ENCODE results near the gene ANXA11. TPM values are rescaled to one million over a fixed set of nuclear protein-coding genes. Genes with fewer than 3 reads are reported as not detected.
A peak's percentile ranks its signal among the peaks of the same experiment; 100 is the strongest.

The ANXA11 gene
- total and polyA plus RNA-seq, 9 of the 15 experiments (the other 6 are each of a cell fraction or from before 2014, with no cell fraction given), result 43.6 to 212 (median 109) TPM

DNA sequence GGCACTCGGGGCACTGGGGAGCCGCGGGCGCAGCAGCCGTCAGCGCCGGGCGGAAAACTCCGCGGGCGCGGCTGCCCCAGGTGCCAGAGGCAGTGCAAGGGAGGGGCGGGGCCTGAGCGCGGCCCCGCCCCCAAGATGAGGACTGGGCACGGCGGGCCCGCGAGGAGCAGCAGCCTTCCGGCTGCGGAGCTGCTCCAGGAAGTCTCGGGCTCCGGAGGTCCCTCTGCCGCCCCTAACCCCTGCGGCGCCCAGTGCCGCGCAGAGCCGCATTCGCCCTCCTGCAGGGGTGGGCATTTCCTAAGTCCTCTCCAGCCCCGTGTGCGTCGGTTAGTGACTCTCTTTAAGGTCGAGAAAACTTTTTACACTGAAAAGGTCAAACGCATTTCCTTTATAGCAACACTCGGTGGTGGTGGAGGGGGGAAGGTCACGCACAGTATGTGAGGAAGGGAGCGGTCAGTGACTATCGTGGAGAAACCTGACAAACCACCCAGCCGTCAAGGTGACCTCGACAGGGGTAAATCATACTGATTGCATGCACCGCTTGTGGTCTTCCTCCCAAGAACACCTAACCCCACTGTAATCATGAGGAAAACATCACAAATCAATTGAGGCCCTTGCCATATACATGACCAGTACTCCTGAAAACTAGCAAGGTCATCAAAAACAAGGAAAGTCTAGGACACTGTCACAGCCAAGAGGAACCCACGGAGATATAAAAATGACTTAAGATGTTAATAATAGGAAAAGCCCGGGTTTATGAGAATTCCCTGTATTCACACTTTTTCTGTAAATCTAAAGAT is at the start of gene ANXA11 (continued):
- TF ChIP-seq SRSF1 (IDR thresholded peaks at IDR 0.05; ENCODE audit: low read depth, low read length) (no peak), TAL1 (IDR thresholded peaks at IDR 0.05) (no peak), ZNF695 (CRISPR knock-in tag; IDR thresholded peaks at IDR 0.05) (no peak), SIN3A (IDR thresholded peaks at IDR 0.05; ENCODE audit: borderline replicate concordance in 2 of 2, control insufficient read depth in 1 of 2, low read depth in 2 of 2, low read length in 2 of 2) (0 out of 4 replicates have a peak, but pooled peaks have one; percentile 41 to 54), NR3C1 (CRISPR knock-in tag; IDR thresholded peaks at IDR 0.05) (no peak), FOXK1 (CRISPR knock-in tag; IDR thresholded peaks at IDR 0.05; ENCODE audit: borderline replicate concordance) (no peak), KLF13 (tag; IDR thresholded peaks at IDR 0.05; ENCODE audit: borderline replicate concordance, low read depth) (no peak), ZSCAN29 (IDR thresholded peaks at IDR 0.05) (no peak), CEBPZ (IDR thresholded peaks at IDR 0.05; ENCODE audit: borderline replicate concordance, low read depth, low read length) (no peak), ARID3B (CRISPR knock-in tag; IDR thresholded peaks at IDR 0.05; ENCODE audit: borderline replicate concordance) (0 out of 2 replicates have a peak, but pooled peaks have one; percentile 51), MYNN (IDR thresholded peaks at IDR 0.05) (0 out of 2 replicates have a peak, but pooled peaks have one; percentile 37), MYNN (CRISPR knock-in tag; IDR thresholded peaks at IDR 0.05) (no peak), ZNF41 (CRISPR knock-in tag; conservative IDR thresholded peaks at IDR 0.05) (no peak), ZNF76 (CRISPR knock-in tag; IDR thresholded peaks at IDR 0.05; ENCODE audit: borderline replicate concordance) (peak; percentile 19; the same call in 1 of the 2 replicates)
- TF ChIP-seq, protein P1, sequence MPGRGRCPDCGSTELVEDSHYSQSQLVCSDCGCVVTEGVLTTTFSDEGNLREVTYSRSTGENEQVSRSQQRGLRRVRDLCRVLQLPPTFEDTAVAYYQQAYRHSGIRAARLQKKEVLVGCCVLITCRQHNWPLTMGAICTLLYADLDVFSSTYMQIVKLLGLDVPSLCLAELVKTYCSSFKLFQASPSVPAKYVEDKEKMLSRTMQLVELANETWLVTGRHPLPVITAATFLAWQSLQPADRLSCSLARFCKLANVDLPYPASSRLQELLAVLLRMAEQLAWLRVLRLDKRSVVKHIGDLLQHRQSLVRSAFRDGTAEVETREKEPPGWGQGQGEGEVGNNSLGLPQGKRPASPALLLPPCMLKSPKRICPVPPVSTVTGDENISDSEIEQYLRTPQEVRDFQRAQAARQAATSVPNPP (IDR thresholded peaks at IDR 0.05; ENCODE audit: borderline replicate concordance, insufficient read depth, insufficient read length), result no peak
- TF ChIP-seq, protein P2, sequence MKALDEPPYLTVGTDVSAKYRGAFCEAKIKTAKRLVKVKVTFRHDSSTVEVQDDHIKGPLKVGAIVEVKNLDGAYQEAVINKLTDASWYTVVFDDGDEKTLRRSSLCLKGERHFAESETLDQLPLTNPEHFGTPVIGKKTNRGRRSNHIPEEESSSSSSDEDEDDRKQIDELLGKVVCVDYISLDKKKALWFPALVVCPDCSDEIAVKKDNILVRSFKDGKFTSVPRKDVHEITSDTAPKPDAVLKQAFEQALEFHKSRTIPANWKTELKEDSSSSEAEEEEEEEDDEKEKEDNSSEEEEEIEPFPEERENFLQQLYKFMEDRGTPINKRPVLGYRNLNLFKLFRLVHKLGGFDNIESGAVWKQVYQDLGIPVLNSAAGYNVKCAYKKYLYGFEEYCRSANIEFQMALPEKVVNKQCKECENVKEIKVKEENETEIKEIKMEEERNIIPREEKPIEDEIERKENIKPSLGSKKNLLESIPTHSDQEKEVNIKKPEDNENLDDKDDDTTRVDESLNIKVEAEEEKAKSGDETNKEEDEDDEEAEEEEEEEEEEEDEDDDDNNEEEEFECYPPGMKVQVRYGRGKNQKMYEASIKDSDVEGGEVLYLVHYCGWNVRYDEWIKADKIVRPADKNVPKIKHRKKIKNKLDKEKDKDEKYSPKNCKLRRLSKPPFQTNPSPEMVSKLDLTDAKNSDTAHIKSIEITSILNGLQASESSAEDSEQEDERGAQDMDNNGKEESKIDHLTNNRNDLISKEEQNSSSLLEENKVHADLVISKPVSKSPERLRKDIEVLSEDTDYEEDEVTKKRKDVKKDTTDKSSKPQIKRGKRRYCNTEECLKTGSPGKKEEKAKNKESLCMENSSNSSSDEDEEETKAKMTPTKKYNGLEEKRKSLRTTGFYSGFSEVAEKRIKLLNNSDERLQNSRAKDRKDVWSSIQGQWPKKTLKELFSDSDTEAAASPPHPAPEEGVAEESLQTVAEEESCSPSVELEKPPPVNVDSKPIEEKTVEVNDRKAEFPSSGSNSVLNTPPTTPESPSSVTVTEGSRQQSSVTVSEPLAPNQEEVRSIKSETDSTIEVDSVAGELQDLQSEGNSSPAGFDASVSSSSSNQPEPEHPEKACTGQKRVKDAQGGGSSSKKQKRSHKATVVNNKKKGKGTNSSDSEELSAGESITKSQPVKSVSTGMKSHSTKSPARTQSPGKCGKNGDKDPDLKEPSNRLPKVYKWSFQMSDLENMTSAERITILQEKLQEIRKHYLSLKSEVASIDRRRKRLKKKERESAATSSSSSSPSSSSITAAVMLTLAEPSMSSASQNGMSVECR (CRISPR knock-in tag; IDR thresholded peaks at IDR 0.05), result no peak

All from K562 (cell line).